Trophoblast cell (in vitro differentiated cells and primary cell): ENCODE data around the gene PXK. TPM values are rescaled to one million over a fixed set of nuclear protein-coding genes. Genes with fewer than 3 reads are reported as not detected.

Experiments
- DNase-seq, 2 donors: peaks; one replicate each; pipeline ENCODE4 v3.0.0-alpha.2; 2016
- H2AFZ ChIP-seq: 2 replicates; pipeline ENCODE4 v1.6.1; 2013; ENCODE audit warnings: low read length, moderate library complexity, mild to moderate bottlenecking; ENCODE audit not compliant: insufficient read depth, poor library complexity
- H2AK5ac ChIP-seq: 2 replicates; pipeline ENCODE4 v1.6.1; 2013; ENCODE audit warnings: mild to moderate bottlenecking, low read length
- H2BK120ac ChIP-seq: 2 replicates; pipeline ENCODE4 v1.6.1; 2013; ENCODE audit warnings: low read length, mild to moderate bottlenecking, moderate library complexity; ENCODE audit not compliant: insufficient read depth, poor library complexity
- H2BK12ac ChIP-seq: 2 replicates; pipeline ENCODE4 v1.6.1; 2013; ENCODE audit warnings: mild to moderate bottlenecking, low read length, moderate library complexity
- H2BK5ac ChIP-seq: 2 replicates; pipeline ENCODE4 v1.6.1; 2013; ENCODE audit warnings: low read length, low read depth, moderate library complexity, mild to moderate bottlenecking; ENCODE audit not compliant: poor library complexity
- H3K14ac ChIP-seq: 2 replicates; pipeline ENCODE4 v1.6.1; 2013; ENCODE audit warnings: mild to moderate bottlenecking, low read length
- H3K18ac ChIP-seq: 2 replicates; pipeline ENCODE4 v1.6.1; 2013; ENCODE audit warnings: mild to moderate bottlenecking, low read length
- H3K23ac ChIP-seq: 2 replicates; pipeline ENCODE4 v1.6.1; 2013; ENCODE audit warnings: low read length
- H3K27ac ChIP-seq: 2 replicates; pipeline ENCODE4 v1.5.1; 2013; ENCODE audit warnings: low read depth, mild to moderate bottlenecking, inconsistent platforms, low read length, moderate library complexity
- H3K27me3 ChIP-seq: 2 replicates; pipeline ENCODE4 v1.6.1; 2013; ENCODE audit warnings: inconsistent platforms, mild to moderate bottlenecking, low read length, moderate library complexity; ENCODE audit not compliant: insufficient read depth
- H3K36me3 ChIP-seq, 2 experiments: 1 replicate in 1 of 2; 2 replicates in 1 of 2; pipeline ENCODE4 v1.6.1; 2013; ENCODE audit warnings: low read length in 2 of 2, mild to moderate bottlenecking in 2 of 2, moderate library complexity in 1 of 2; ENCODE audit not compliant: insufficient read depth in 2 of 2, control insufficient read depth in 1 of 2
- H3K4ac ChIP-seq: 2 replicates; pipeline ENCODE4 v1.6.1; 2013; ENCODE audit warnings: low read depth, mild to moderate bottlenecking, low read length, moderate library complexity
- H3K4me1 ChIP-seq, 2 experiments: 1 replicate in 1 of 2; 2 replicates in 1 of 2; pipeline ENCODE4 v1.6.1; 2013; ENCODE audit warnings: low read length in 2 of 2, mild to moderate bottlenecking in 2 of 2, moderate library complexity in 1 of 2; ENCODE audit not compliant: insufficient read depth in 2 of 2, control insufficient read depth in 1 of 2
- H3K4me2 ChIP-seq: 2 replicates; pipeline ENCODE4 v1.6.1; 2013; ENCODE audit warnings: inconsistent platforms, mild to moderate bottlenecking, low read length, moderate library complexity
- H3K4me3 ChIP-seq: 2 replicates; pipeline ENCODE4 v1.5.1; 2013; ENCODE audit warnings: mild to moderate bottlenecking, low read depth, low read length, inconsistent platforms
- H3K79me1 ChIP-seq: one replicate; pipeline ENCODE4 v1.6.1; 2013; ENCODE audit warnings: low read length
- H3K79me2 ChIP-seq: 2 replicates; pipeline ENCODE4 v1.6.1; 2013; ENCODE audit warnings: low read length, mild to moderate bottlenecking; ENCODE audit not compliant: control insufficient read depth, insufficient read depth, poor library complexity
- H3K9ac ChIP-seq: 2 replicates; pipeline ENCODE4 v1.6.1; 2013; ENCODE audit warnings: mild to moderate bottlenecking, low read length
- H3K9me3 ChIP-seq: 2 replicates; pipeline ENCODE4 v1.6.1; 2013; ENCODE audit warnings: low read depth, mild to moderate bottlenecking, control low read depth, inconsistent platforms, low read length; ENCODE audit not compliant: insufficient read depth
- H4K12ac ChIP-seq: 2 replicates; pipeline ENCODE4 v1.6.1; 2013; ENCODE audit warnings: low read depth, mild to moderate bottlenecking, low read length, moderate library complexity
- H4K8ac ChIP-seq: 2 replicates; pipeline ENCODE4 v1.6.1; 2013; ENCODE audit warnings: low read depth, mild to moderate bottlenecking, low read length, moderate library complexity
- H4K91ac ChIP-seq: one replicate; pipeline ENCODE4 v1.6.1; 2013; ENCODE audit warnings: low read depth, mild to moderate bottlenecking, low read length, moderate library complexity
- WGBS: extraction: QIAGEN DNeasy Blood & Tissue Kit; methylation state at CpG from one replicate; pipeline ENCODE4 v1.1.7; 2013; ENCODE audit warnings: missing lambda C conversion rate; ENCODE audit not compliant: insufficient read length, insufficient coverage; ENCODE audit errors: extremely low coverage; 5-methylcytosine and 5-hydroxymethylcytosine counted together
- polyA plus RNA-seq: library from polyadenylated mRNA; stranded (reverse); fragments of 200-250 nt; gene quantifications from 2 replicates; pipeline ENCODE4 v1.2.3, GENCODE V29; 2013

PXK gene
- 7.8 and 8.5 TPM in 2 replicates for polyA plus RNA-seq

- Histone ChIP-seq H3K27me3 (no peaks in the 10 kb centered on the region), H3K4me3 (peak within 1 kb of the TSS; percentile 92), H4K8ac (peak within 1 kb of the TSS; percentile 99), H2BK5ac (no peak within 1 kb of the TSS), H3K79me2 (no peaks in the 10 kb centered on the region), H3K9ac (peak within 1 kb of the TSS; percentile 79), H4K12ac (peak within 1 kb of the TSS; percentile 96), H2BK12ac (peak within 1 kb of the TSS; percentile 89), H2BK120ac (peak within 1 kb of the TSS; percentile 92), H3K4ac (peak within 1 kb of the TSS; percentile 65), H3K18ac (peak within 1 kb of the TSS; percentile 97), H2AK5ac (no peak within 1 kb of the TSS), H3K36me3 (no peaks in the 10 kb centered on the region), H3K4me2 (peak within 1 kb of the TSS; percentile 88), H3K9me3 (no peaks in the 10 kb centered on the region), H3K27ac (no peak within 1 kb of the TSS), H3K14ac (peak within 1 kb of the TSS; percentile 98), H3K23ac (no peak within 1 kb of the TSS), H4K91ac (peak within 1 kb of the TSS; percentile 68), H3K4me1 (peaks cover 0 to 4% of the 10 kb centered on the region in 2 experiments), H3K79me1 (peaks cover 6% of the 10 kb centered on the region), H2AFZ (peak within 1 kb of the TSS; percentile 99)
- peak; percentile 68 to 79 for DNase-seq
- WGBS: no CpG with 5 or more reads among the region's 79 CpGs
Measured at GRCh38 chr3:58332575-58333188, at the start of gene PXK. Gene PXK, plus strand, starts transcription at chr3:58332892. Its CDS starts 97 bp downstream, at chr3:58332989.

GRCh38 chr3:58285334-58285733 is 47.4 kb upstream of the PXK start:
- Histone ChIP-seq H3K23ac (no peak overlapping the region), H3K18ac (no peak overlapping the region), H4K91ac (no peak overlapping the region), H3K9ac (no peak overlapping the region), H3K36me3 (peaks cover 2 to 3% of the 10 kb centered on the region in 2 experiments), H2AK5ac (no peak overlapping the region), H3K79me1 (no peaks in the 10 kb centered on the region), H4K8ac (no peak overlapping the region), H2AFZ (no peak overlapping the region), H2BK5ac (no peak overlapping the region), H3K4me1 (no peaks in the 10 kb centered on the region), H3K4ac (no peak overlapping the region), H4K12ac (no peak overlapping the region), H3K27ac (no peak overlapping the region), H3K4me2 (no peak overlapping the region), H2BK12ac (no peak overlapping the region), H3K4me3 (no peak overlapping the region), H3K79me2 (no peaks in the 10 kb centered on the region), H3K14ac (no peak overlapping the region), H3K27me3 (no peaks in the 10 kb centered on the region), H3K9me3 (no peaks in the 10 kb centered on the region), H2BK120ac (no peak overlapping the region)
- no CpG with 5 or more reads among the region's 7 CpGs for WGBS
- no peak for DNase-seq

- no peak overlapping the region for H3K18ac ChIP-seq
- DNase-seq: no peak
- no peak overlapping the region for H3K23ac ChIP-seq
- H3K4ac ChIP-seq: no peak overlapping the region
- no peak overlapping the region for H4K8ac ChIP-seq
- no peak overlapping the region for H2BK12ac ChIP-seq
- no peak overlapping the region for H2AK5ac ChIP-seq
- H4K12ac ChIP-seq: no peak overlapping the region
- no peak overlapping the region for H3K14ac ChIP-seq
- no peaks in the 10 kb centered on the region for H3K27me3 ChIP-seq
- WGBS: no CpG with 5 or more reads among the region's 6 CpGs
- H3K79me2 ChIP-seq: no peaks in the 10 kb centered on the region
- H4K91ac ChIP-seq: no peak overlapping the region
- no peak overlapping the region for H3K9ac ChIP-seq
- H2BK120ac ChIP-seq: no peak overlapping the region
- no peak overlapping the region for H2AFZ ChIP-seq
- no peak overlapping the region for H3K27ac ChIP-seq
- no peak overlapping the region for H3K4me3 ChIP-seq
- H3K4me1 ChIP-seq: no peaks in the 10 kb centered on the region
- H2BK5ac ChIP-seq: no peak overlapping the region
- no peaks in the 10 kb centered on the region for H3K79me1 ChIP-seq
- H3K4me2 ChIP-seq: no peak overlapping the region
- H3K9me3 ChIP-seq: no peaks in the 10 kb centered on the region
- H3K36me3 ChIP-seq: peaks cover 2 to 3% of the 10 kb centered on the region in 2 experiments
Measured at GRCh38 chr3:58287354-58287753, 45.3 kb upstream of the PXK start.

- Histone ChIP-seq H2BK5ac (no peak overlapping the region), H4K8ac (no peak overlapping the region), H3K9me3 (peaks cover 3% of the 10 kb centered on the region), H2AFZ (no peak overlapping the region), H3K18ac (no peak overlapping the region), H4K12ac (no peak overlapping the region), H3K4me2 (no peak overlapping the region), H3K4ac (no peak overlapping the region), H3K79me2 (no peaks in the 10 kb centered on the region), H4K91ac (no peak overlapping the region), H2BK12ac (no peak overlapping the region), H2BK120ac (no peak overlapping the region), H3K4me3 (no peak overlapping the region), H3K23ac (no peak overlapping the region), H3K79me1 (no peaks in the 10 kb centered on the region), H3K4me1 (no peaks in the 10 kb centered on the region), H3K27ac (no peak overlapping the region), H2AK5ac (no peak overlapping the region), H3K36me3 (peaks cover 2 to 3% of the 10 kb centered on the region in 2 experiments), H3K14ac (no peak overlapping the region), H3K27me3 (no peaks in the 10 kb centered on the region), H3K9ac (no peak overlapping the region)
- no CpG with 5 or more reads among the region's 4 CpGs for WGBS
- no peak for DNase-seq
Measured at GRCh38 chr3:58288011-58288728, 44.5 kb upstream of the PXK start.
